SW480 (cell line): ENCODE results near the gene DOCK2.
"Not testable (repeated sequence)": the region's sequence is repeated elsewhere in the genome, so short reads cannot be mapped to it uniquely, and the experiment has no call there.

Source experiments
- DNase-seq: peaks from one replicate; pipeline ENCODE4 v3.0.0-alpha.2; 2016; ENCODE audit warnings: low spot score

Gene DOCK2

GRCh38 chr5:169637085-169637548 lies at the start of gene DOCK2:
DOCK2 (plus strand) TSS chr5:169637275; CDS start chr5:169637327, 52 bp downstream.
- no peak for DNase-seq

DNA sequence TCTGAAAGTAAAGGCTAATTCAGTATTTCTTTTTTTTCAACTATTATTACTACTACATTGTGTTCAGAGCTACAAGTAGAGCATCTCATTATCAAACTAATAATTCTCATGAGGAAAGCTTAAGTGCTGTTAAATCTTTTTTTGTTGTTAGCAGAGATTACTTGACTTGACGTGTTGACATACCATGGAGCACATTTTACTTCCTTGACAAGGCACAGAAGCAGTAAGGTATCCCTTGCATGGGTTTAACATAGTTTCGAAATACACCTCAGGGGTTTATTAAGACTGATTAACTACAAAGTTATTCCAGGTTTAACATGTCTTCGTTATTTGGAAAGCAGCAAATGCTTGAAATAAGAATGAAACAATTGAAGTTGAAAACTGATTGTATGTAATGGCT lies 46.5 kb upstream of the DOCK2 start:
- DNase-seq: no peak

DNA sequence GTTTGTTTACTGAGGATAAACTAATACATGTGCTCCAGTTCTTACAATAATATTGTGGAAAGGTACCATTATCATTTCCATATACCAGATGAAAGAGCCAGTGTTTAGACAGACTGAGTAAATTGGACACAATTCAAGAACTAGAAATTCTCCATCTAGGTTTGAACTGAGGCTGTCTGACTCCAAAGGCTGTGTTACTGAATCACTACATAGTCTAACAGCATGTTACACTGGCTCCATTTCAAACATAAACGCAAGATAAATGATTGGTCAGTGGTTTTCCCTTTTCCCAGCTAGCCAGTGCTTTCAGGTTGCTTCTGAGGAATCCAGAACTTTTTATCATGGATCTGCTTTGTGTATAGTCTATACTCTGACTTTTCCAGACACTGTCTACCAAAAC lies 45.4 kb upstream of the DOCK2 start:
- no peak for DNase-seq

DNA sequence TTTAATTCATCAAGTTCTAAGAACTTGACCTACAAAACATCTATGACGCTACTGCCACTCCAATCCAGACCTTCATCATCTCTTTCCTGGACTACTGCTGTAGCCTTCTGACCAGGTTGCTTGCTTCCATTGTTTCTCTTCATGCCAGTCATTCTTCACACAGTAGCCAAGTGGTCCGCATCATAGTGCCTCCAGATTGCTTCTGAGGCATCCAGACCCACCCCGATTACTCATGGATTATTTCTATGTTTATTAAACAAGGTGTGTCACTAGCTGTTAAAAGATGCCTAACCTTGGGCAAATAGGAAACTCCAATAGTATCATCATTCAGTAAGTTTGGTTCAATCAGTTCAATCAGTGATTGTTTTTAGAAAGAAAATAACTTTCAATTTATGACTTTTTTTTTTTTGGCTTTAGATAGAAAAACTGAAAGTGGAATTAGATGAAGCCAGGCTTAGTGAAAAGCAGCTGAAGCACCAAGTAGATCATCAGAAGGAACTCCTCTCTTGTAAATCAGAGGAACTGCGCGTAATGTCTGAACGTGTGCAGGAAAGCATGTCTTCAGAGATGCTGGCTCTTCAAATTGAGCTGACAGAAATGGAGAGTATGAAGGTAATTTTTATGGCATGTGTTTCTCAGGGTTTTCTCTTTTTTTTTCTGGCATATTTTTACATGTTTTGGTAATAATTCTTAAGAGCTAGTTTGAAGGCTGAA lies 44.0 kb upstream of the DOCK2 start:
- DNase-seq: no peak

- no peak for DNase-seq
Observed at GRCh38 chr5:169595172-169595820, 41.8 kb upstream of the DOCK2 start.

DNA sequence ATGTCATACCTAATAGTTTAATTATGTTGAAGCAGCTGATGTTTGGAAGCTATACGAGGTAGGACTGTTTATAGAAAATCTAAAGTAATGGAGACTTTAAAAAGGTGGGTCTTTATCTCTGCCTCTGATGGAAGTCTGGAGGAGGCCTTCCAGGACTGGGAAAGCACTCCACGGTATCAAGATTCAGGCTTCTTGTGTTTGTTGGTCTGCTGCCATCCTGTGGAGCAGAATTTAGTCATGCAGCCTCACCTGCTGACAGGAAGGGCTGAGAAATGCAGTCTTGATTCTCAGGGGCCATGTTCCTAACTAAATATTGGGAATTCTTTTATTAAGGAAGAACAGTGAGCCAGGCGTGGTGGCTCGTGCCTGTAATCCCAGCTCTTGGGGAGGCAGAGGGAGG lies 37.6 kb upstream of the DOCK2 start:
- DNase-seq: no peak

DNA sequence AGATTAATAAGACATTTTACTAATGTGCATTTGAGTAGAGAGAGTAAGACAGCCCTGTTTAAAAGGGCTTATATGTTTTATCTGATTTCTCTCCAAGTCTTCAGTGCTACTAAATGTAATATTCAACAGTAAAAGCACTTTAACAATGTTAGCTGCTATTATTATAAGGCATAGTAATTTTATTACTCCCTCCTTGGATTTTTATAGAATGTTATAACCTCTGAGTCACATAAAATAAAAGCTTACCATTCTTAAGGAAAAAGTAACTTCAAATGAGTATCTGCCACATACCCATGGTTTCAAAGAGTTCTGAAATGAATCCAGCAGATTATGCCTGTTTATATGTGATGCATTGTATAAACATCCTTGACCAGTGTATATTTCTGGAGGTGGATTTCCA lies 34.5 kb upstream of the DOCK2 start:
- no peak for DNase-seq

GRCh38 chr5:169606279-169606678 lies 30.8 kb upstream of the DOCK2 start:
- no peak for DNase-seq

DNA sequence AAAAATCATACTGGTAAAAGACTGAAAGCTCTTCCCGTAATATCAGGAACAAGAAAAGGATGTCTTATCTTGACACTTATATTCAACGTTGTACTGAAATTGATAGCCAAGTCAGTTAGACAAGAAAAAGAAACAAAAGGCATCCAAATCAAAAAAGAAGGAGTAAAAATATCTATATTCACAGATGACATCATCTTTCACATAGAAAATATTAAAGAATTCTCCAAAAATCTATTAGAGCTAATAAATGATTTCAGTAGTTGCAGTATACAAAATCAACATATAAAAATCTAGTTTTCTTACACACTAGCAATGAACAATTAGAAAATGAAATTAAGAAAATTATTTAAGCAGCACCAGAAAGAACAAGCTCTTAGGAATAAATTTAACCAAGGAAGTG lies 29.2 kb upstream of the DOCK2 start:
- DNase-seq: no peak

DNA sequence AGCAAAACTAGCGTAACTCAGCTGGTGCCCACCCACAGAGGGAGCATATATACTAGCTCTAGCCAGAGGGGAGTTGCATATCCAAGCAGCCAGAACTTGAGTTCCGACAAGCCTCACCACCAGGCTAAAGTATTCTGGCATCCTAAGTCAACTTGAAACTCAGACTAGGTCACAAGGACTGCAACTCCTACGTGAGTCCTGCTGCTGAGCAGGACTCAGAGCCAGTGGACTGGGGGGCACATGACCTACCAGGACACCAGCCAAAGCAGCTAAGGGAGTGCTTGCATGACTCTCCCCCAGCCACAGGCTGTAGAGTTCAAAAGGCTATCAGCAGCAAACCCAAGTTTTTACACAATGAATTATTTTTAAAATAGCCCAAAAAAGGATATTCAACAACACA lies 27.4 kb upstream of the DOCK2 start:
- DNase-seq: no peak

- no peak for DNase-seq
Observed at GRCh38 chr5:169610606-169611005, 26.5 kb upstream of the DOCK2 start.

GRCh38 chr5:169615561-169615960 lies 21.5 kb upstream of the DOCK2 start:
- DNase-seq: no peak

DNA sequence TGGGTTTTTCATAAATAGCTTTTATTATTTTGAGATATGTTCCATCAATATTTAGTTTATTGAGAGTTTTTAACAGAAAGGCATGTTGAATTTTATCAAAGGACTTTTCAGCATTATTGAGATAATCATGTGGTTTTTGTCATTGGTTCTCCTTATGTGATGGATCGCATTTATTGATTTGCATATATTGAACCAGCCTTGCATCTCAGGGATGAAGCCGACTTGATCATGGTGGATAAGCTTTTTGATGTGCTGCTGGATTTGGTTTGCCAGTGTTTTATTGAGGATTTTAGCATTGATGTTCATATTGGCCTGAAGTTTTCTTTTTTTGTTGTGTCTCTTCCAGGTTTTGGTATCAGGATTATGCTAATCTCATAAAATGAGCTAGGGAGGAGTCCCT lies 12.8 kb upstream of the DOCK2 start:
- not testable (repeated sequence) for DNase-seq

DNA sequence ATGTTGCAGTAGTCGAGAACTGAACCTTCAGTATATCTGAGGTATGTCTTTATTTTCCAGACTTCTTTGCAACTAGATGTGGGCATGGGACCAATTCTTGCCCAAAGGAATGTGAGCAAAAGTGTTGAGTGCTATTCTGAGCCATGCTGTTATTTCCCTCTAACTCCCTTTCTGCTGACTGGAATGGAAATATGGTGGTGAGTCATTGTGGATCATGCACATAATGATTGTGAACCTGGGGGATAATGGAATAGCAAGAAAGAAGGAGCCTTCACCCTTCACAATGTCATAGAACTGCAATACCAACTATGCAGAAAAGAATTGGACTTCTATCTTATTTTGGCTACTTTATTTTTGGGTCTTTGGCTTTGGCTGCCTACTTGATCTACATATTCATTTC lies 10.3 kb upstream of the DOCK2 start:
- no peak for DNase-seq

- no peak for DNase-seq
Observed at GRCh38 chr5:169627551-169627950, 9.5 kb upstream of the DOCK2 start.

DNA sequence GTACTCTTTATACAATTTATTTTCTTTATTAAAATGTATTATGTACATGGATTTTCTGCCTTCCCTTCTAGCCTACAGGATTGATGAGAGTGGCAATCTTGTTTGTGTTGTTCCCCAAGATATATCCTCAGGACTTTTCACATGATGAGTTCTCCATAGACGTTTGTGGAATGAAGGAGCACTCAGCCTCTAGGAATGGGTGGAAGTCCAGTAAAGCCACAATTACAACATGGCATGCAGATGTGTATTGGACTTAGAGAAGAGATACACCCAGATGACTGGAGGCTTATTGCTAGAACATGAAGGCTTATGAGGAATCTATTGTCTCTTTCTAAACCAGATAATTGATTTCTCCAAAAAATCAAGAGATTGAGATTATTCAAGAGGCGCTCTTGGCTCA lies 8.2 kb upstream of the DOCK2 start:
- DNase-seq: no peak

- DNase-seq: peak; percentile 29
Observed at GRCh38 chr5:169629847-169630548, 7.1 kb upstream of the DOCK2 start.

GRCh38 chr5:169631360-169631759 lies 5.7 kb upstream of the DOCK2 start:
- DNase-seq: no peak

- no peak for DNase-seq
Observed at GRCh38 chr5:169632946-169633345, 4.1 kb upstream of the DOCK2 start.

DNA sequence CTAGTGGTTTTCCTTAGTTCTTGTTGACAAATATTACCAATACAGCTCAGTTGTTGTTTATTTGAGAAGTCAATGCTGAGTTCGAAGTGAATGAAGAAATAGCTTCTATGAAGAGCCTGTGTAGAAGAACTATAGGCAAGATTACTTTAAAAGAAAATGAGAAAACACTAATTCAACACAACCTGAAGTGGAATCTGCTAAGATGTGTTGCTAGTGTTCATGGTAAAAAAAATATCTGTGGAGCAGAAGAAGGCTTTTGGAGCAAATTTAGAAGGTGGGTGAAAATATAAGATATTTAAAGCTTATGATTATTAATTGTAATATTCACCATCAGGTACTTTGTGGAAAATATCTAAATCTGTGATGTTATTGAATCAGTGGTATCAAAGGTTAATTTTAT lies 2.5 kb upstream of the DOCK2 start:
- DNase-seq: no peak

- DNase-seq: no peak
Observed at GRCh38 chr5:169635936-169636335, 1.1 kb upstream of the DOCK2 start.

DNA sequence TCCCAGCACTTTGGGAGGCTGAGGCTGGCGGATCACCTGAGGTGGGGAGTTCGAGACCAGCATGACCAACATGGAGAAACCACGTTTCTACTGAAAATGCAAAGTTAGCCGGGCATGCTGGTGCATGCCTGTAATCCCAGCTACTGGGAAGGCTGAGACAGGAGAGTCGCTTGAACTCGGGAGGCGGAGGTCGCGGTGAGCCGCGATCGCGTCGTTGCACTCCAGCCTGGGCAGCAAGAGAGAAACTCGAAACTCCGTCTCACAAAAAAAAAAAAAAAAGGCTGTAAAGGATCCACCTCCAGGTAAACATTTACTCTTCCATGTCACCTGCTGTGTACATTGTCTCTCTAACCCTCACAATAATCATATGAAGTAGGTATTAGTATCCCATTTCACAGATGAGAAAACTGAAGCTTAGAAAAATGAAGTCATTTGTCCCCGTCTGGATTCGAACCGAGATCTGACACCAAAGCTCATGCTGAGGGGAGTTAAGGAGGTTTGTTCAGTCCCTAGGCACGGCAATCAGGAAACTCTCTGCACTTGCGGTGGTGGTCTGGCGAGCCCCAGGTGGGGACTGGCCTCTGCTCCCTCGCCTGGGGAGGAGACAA lies 494 bp upstream of the DOCK2 start:
- no peak for DNase-seq
